CD4-positive, alpha-beta T cell treated with Interleukin-4 for 1 hour (primary cell): ENCODE results near the gene DRAXIN.
A peak's percentile ranks its signal among the peaks of the same experiment; 100 is the strongest.

Source experiments
- DNase-seq, 2 donors: peaks; one replicate each; pipeline ENCODE4 v3.0.0-alpha.2; 2020 to 2022

DRAXIN gene

DNA sequence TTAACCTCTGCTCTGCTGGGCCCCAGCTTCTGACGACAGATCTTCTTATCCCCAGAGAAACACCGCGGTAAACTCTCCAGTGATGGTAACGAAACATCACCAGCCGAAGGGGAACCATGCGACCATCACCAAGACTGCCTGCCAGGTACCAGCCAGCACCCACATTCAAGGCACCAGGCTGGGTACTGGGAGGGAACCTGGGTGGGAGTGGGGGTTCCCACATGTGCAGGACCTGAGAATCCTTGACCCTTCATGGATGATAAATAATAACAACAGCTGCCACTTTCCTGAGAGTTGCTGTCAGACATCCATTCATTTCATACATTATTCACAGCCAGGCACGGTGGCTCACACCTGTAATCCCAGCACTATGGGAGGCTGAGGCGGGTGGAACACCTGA, 20.8 kb downstream of the DRAXIN start:
- DNase-seq = no peak

DNA sequence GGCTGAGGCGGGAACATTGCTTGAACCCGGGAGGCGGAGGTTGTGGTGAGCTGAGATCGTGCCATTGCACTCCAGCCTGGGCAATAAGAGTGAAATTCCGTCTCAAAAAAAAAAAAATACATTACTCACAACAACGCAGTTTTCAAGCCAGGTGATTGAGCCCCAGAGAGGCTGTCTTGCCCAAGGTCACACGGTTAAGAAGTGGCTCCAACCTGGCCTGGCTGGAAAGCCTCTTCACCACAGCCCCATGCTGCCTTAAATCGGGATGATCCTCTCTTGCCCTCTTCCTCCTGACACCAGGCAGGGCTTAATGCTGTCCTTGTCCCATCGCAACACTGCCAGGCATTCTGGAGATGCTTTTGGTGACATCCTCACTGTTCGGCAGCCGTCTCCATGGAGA, 21.6 kb downstream of the DRAXIN start:
- no peak for DNase-seq

DNA sequence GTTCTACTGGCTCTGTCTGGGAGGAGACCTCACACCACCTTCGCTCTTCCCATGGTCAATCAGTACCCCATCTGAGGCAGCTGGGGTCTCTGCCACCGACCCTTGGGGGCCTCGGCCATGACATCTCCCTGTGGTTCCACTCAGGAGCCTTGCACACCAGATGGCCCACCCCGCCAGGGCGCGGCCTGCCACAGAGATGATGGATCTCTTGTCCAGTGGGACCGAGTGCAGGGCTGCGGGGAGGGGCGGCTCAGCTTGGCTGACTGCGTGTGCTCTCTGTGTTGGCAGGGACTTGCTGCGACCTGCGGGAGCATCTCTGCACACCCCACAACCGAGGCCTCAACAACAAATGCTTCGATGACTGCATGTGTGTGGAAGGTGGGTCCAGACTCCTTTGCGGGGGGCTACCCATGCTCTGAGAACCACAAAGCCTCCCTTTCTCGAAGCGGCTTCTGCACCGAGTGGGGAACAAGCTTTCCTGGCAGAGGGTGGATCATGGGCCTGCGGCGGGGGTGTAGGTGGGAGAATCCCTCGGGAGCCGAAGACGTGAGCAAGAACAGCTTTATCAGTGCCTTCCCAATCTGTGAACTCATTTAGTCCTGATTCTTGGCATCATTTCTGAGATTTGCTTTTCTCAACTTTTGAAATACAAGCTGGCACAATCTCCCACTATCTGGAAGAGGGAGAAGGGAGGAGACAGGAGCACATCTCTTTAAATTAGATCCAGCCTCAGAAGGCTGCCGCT, 23.5 kb downstream of the DRAXIN start:
- no peak for DNase-seq

DNA sequence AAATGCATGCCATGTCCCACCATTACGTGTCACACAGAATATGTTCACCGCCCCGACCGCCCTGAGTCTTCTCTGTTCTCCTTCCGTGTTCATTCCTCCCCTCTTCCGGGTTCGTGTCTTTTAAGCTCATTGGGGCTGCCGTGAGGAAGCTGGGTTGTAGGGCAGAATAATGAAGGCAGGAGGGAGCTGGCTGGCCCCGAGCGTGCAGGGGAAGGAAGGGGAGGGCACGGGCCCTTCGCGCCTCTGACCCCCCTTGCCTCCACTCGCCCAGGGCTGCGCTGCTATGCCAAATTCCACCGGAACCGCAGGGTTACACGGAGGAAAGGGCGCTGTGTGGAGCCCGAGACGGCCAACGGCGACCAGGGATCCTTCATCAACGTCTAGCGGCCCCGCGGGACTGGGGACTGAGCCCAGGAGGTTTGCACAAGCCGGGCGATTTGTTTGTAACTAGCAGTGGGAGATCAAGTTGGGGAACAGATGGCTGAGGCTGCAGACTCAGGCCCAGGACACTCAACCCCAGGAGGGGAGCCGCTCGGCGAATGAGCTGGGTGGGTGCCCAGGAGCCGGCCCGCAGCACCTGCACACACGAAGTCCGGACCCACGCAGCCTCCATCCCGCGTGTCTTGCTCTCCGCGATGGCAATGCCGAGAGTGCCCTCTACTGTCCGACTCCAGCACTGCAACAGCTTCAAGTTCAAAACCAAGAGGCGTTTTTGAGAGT, 28.0 kb downstream of the DRAXIN start:
- peak; percentile 87 for DNase-seq

DNA sequence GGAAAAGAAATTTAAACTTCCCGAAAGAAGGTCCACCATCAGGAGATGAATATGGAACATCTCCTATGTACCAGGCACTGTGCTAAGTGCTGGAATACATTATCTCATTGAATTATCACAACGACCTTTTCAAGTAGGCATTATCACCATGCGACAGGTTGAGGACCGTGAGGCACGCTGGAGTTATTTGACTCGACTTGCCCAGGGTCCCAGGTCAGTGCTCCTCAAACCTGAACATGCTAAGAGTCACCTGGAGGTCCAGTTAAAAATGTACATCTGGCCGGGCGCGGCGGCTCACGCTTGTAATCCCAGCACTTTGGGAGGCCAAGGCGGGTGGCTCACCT, 28.5 kb downstream of the DRAXIN start:
- DNase-seq = no peak

DNA sequence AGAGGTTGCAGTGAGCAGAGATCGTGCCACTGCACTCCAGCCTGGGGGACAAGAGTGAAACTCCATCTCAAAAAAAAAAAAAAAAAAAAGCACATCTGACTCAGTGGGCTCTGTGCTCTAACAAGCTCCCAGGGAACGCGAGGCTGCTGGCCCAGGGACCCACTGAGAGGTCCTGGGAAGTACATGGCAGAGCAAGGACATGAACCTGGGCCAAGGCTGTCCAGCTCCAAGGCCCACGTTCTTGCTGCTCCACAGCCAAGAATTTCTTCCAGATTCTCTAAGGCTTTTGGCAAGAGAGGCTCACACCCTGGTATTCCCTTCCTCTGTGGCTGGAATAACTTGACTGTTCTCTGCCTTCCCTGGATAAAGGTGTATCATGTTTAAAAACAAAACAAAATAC, 29.0 kb downstream of the DRAXIN start:
- no peak for DNase-seq

DNA sequence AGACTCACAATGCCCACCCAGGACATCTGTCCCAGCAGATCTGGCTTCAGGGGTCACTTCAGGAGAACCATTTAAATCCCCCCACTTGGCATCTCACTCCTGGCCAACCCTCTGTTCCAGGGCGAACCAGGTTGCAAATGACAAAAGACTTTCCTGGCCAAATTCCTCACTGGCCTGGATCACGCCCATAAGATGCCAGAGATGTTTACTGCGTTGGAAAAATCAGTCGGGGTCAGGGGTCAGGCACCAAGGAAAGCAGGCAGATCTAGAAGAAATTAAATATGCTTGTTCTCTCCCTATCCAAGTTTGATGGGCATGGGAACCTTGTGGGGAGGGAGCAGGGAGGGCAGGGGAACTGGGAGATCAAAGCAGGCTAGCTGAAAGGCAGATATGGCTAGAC, 29.8 kb downstream of the DRAXIN start:
- no peak for DNase-seq

DNA sequence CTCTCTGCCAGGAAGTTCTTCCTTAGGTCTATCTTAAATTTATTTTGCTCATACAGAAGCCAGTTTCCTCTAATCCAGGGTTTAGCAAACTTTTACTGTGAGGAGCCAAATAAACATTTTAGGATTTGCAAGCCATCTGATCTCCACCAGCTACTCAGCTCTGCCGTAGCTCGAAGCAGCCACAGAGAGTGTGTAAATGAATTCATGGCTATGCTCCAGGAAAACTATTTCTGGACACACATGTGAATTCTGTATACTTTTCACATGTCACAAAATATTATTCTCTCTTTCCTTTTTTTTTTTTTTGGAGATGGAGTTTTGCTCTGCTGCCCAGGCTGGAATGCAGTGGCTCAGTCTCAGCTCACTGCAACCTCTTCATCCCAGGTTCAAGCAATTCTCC, 31.0 kb downstream of the DRAXIN start:
- no peak for DNase-seq

DNA sequence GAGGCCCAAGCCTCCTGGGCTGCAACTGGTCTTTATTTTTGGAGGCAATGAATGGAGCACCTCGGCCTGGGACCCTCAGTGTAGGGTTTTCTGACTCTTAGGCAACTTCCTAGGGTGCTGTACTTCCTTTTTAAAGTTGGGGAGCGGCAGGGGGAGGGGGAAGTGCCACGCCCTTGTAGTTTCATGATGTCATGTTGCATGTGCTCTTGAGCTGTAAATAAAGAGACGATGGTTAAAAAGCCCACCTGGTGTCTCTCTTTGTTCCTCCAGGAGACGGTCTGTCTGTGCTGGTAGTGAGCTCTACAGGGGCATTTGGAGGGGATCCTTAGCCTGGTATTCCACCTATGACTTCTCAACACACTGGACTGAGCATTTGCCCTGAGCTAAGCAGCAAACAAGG, 34.1 kb downstream of the DRAXIN start:
- DNase-seq = peak in 1 of 2 donors; percentile 57

DNA sequence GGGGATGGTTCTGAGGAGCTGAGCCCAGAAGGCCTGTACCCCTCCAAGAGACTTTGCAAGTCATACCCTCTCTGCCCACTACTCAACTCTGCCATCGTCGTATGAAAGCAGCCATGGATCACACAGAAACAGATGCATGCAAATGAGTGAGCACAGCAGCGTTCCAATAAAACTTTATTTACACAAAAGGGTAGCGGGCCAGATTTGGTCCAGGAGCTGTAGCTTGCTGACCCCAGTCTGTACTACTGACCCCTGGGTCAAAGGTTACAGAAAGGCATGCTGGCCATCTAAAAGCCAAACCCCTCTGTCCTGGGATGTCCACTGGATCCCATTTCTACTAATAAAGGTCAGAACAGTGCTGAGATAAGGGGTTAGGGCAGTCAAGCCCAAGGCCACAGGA, 35.6 kb downstream of the DRAXIN start:
- DNase-seq = no peak

DNA sequence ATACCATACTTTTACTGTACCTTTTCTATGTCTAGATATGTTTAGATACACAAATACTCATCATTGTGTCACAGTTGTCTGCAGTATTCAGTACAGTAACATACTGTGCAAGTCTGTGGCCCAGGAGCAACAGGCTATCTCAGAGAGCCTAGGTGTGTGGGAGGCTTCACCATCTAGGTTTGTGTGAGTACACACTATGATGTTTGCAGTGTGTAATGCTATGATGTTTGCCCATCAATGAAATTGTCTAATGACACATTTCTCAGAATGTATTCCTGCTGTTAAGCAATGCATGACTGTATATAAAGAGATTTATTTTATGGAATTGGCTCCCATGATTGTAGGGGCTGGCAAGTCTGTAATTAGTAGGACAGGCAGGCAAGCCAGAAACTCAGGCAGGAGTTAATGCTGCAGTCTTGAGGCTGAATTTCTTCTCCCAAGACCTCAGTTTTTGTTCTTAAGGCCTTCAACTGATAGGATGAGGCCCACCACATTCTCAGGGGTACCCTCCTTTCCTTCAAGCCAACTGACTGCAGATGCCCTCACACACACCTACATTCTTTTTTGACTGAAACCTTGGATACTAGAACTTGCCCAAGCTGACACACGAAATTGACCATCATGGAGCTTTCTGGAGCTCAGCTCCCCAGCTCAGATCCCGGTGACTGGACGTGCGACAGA, 36.8 kb downstream of the DRAXIN start:
- DNase-seq = no peak

DNA sequence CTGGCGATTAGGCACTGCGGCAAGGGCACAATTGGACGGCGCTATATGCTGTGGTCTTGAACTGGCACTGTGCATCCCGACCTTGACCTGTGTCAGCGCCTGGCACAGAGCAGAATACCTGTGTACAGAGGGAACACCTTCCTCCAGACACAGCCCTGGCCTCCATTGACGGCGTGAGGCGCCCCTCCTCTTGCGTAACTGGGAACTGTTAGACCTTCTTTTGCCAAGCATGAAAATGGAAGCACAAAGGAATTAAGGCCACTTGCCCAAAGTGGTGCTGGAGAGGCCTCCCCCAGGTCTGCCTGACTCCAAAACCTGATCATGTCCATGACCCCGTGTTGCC, 37.6 kb downstream of the DRAXIN start:
- DNase-seq = no peak

DNA sequence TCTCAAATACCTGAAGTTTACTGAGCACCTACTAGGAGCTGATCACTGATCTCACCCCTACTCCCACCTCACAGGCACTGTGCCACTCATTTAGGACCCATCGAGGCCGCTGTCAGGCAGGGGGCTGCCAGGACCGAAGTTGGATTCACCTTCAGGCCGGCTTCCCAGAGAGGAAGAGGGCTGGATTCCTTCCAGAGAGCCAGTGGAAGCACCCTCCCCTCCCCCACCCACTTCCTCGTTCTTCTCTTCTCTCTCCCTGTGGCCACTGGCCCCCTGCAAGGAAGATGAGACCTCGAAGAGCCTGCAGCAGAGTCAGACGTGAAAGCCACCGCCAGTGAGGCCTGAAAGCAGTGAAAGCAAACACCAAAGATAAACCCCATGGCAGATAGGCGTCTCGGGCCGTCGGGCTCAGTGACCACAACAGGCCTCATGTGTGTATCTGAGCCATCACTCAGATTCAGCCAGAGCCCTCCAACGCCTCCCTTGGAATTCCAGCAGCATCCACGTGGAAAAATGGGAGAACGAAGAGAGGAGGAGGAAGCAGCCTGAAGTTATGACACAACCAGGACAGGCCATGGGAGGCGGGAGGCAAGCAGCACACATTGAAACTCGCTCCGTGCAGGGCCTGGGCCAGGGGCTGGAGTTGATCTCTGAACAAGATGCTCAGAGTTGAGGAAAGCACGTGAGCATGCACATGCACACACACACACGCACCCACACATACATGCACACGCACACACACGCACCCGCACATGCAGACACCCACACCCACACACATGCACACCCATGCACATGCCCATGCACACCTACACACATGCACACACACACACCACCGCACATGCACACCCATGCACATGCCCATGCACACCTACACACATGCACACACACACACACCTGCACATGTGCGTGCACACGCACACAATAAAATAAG, 38.3 kb downstream of the DRAXIN start:
- DNase-seq = no peak

DNA sequence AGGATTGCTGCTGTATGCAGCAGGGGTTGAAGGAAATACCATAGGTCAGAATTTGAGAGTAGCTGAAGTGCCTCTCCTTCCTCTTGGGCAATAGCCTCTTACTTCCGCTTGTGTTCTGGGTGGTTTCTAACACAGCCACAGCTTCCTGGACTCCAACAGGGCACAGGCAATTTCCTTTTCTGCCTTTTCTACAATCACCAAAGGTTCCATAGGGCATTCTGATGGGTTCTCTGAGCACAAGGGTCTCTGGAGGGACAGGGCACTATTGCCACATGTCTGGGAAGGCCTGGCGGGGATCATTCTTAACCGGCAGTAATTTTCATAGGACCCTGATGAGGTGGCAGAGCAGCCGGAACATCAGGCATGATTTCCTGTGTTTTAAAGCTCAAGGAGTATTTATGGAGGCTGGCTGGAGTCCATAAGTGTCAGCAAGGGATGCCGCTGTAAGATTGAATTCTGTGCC, 39.0 kb downstream of the DRAXIN start:
- peak; percentile 62 to 63 for DNase-seq

DNA sequence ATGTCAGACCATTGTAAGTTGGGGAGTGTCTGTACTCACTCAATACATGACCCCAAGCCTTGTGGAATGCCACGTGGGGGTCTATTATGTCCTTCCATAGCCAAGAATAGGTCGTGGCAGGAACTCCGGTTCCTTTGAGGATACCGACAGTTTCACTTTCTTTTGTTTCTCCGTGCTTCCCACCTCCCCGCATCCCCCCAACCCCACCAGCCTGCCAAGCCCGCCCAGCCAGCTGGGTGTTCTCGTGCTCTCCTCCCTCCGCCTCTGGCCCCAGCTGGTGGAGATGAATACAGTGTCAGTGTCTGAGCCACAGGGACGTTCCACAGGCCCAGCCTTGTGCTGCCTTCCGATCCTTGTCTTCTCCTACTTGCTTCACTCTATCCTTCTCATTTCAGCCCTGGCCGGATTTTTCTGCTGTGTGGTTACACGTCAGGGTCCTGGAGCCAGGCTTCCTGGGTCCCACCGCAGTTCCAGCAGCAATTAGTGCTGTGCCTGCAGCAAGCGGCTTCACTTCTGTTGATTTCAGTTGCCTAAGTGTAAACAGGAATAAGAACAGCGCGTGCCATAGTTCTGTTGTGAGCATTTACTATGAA, 40.3 kb downstream of the DRAXIN start:
- peak in 1 of 2 donors; percentile 22 for DNase-seq

DNA sequence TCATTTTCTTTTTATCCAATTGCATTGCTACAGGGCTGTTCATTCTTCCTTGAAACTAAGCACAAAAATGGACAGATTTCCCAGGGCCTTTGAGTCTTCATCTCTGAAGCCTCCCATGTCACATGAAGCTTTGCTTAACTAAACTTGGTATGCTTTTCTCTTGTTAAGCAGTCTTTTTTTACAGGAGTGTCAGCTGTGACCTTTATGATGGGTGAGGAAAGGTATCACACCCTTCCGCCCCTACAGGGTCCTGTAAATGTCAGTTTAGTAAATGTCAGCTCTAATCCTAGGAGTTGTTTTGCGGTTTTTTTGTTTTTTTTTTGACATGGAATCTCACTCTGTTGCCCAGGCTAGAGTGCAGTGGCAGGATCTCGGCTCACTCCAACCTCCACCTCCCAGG, 41.8 kb downstream of the DRAXIN start:
- DNase-seq = no peak

DNA sequence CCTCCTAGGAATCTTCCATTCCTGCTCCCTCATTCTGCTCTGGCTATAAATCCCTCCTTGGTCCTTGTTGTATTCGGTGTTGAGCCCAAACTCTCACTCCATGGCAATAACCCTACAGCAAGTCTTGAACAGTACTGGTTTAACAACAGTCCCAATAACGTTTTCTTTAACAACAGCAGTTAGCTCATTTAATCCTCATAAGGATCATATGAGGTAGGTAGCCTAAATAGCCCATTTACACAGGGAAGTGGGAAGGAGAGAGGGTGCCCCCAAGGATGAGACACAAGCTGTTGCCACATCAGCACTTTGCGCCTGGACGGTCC, 44.0 kb downstream of the DRAXIN start:
- DNase-seq = no peak

DNA sequence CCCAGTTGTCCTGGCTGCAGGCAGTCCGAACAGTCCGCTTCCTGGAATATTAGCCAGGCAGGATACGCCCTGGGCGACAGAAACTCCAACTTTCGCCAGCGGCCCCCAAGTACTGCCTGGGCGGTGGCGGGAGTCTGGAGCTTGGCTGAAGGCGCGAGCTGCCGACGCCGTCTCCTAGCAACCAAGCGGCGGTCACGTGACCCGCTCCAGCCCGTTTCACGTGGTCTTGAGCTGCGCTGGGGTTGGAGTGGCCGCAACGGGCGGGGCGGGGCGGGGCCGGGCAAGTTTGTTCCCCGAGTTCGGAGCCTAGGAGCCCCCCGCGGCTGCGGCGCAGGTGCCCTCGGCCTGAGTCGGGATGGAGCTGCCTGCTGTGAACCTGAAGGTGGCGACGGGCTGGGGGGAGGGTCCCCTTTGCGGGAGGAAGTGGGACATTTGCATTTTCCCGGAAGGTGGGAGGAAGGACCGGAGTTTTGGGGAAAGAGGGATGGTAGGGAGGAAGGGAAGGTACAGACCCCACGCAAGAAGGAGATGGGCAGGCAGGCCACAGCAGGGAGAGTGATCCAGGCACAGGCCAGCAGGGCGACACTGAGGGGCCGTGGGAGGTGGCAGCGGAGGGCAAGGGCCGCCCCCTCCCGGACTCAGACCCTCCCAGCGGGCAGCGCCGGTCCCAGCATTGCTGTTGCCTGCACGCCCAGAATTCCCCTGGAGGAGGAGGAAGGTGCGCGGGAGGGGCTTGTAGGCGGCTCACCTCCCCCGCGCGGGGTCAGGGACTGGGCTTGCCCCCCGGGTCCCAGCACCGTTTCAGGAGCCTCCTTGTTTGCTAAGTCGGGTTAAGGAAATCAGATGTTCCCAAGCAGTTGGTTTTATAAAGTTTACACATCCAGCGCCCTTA, 44.6 kb downstream of the DRAXIN start, which contains the start of gene AGTRAP:
TSS of gene AGTRAP (plus strand) at position 283 of the 892 bp plus-strand sequence. CDS start at position 356, 73 bp downstream.
- DNase-seq = peak; percentile 88 to 92

DNA sequence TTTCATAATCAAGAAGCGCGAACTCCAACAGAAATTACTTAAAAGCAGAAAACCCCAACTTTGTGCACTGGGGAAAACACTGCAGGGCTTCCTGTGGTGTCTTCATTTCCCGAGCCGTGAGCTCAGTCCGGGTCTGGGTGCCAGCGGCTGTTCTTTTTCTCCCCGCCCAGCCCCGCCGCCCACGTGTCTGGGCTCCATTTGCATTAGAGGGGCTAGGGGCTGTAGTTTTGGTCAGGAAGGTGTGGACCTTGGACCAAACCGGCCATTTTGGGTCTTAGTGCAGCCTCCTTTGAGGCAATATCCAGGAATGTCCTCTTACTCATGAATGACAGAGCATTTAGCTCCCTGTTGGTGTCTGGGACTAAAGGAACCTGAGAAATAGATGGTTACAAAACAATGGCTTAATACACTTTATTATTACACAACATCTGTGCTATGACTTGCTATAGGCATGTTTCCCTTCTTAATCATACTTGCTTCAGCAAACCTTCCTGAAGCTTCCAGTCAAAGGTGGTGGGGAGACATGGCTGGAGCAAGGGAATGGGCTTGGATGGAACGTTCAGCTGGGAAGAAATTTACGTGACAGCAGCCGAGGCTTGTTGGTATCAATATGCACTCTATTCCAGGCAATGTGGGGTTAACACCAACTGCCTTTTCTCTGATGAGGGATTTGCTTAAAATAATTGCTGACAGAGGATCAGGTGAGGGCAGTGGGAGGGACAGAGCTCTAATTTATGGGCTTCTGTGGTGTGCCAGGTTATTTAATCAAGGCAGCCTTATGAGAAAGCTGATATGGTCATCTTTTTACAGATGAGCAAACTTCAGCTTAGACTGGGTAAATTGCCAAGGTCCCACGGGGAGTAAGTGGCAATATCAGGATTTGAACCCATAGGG, 45.5 kb downstream of the DRAXIN start:
- peak; percentile 46 to 60 for DNase-seq

DNA sequence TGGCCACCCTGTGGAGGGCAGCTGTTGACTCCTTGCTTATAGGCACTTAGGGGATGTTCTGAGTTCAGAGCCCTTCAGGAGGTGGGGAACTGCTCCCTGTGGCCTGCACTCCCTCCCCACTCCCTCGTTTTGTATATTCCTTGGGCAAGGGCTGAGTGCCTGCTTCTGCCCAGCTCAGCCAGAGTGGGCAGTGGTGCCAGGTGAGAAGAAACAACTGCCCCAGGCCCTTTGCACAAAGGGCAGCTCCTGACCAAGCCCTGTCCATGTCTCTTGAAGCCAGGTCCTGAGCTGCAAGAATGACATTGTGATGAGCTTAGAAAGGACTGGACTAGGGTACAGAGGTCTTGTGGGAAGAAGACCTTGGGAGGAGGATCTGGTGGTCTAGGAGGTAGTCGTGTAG, 46.6 kb downstream of the DRAXIN start:
- no peak for DNase-seq
